Smooth muscle cell of the umbilical artery (primary cell): Measurements from ENCODE around the gene ZNF605. TPM values are rescaled to one million over a fixed set of nuclear protein-coding genes. Genes with fewer than 3 reads are reported as not detected.

Experiments
- total RNA-seq: library from RNA; depleted of rRNA; stranded (reverse); fragments of >200 nt; gene quantifications from 2 replicates; pipeline ENCODE4 v1.2.3, GENCODE V29; 2014

The ZNF605 gene
- 13.7 and 19.7 TPM in 2 replicates for total RNA-seq

GRCh38 chr12:132956011-132956788, at the start of gene ZNF605:
TSS of gene ZNF605 (minus strand) at chr12:132956306. CDS start at chr12:132945635, 10,671 bp downstream.

GRCh38 chr12:132986001-132986884, 30.1 kb upstream of the ZNF605 start, which contains the start of gene ZNF26:
TSS of gene ZNF26 (plus strand) at chr12:132986367. CDS start at chr12:132986841, 474 bp downstream.

DNA sequence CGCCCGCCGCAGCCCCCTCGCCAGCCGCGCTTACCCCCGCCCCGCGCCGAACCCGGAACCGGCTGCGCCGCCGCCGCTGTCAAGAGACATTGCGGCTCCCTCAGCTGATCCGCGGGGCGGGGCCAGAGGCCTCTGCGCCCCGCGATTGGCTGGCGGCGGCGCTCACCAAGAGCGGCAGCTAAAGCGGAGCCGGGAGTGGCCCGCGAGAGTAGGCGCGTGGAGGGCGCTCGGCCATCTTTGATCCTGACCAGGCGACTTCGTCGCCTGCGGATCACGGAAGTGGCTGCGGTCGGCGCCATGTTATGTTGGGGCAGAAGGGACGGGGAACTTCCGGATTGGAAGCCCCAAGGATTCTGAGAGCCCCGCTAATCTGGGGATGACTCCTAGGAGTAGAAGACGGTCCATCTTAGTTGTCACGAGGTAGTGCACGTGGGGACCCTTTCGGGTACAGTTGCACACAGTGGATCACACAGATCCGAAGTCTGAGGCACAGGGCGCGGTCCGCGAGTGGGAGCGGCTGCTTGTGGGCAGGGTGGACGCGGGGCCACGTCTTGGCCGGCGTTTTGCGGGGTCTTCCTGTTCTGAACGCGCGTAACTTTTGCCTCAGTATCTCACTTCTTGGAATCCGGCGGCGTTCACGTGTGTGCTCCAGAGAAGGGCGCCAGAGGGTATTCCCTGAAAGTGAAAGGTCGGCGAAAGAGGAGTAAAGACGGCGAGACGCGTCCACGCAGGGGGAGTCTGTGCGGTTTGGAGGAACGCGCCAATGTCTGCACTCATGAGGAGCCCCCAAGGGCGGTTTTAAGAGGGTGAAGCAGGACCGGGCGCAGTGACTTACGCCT, 68.4 kb downstream of the ZNF605 start, which contains the start of gene CHFR:
Gene CHFR (minus strand): TSS at position 93 of the 839 bp plus-strand sequence. CDS start 277 bp downstream, outside the sequence.

Other genes starting within 250 kb of the ZNF605 start
- gene PGAM5, start 245.5 kb downstream of the ZNF605 start, total RNA-seq: 24.3 and 41.3 TPM in 2 replicates
- 75.4 and 78.0 TPM in 2 replicates for gene ANKLE2, start 194.5 kb downstream of the ZNF605 start, total RNA-seq
- gene GOLGA3, start 127.4 kb downstream of the ZNF605 start, total RNA-seq: 207 and 287 TPM in 2 replicates
- 33.0 and 52.1 TPM in 2 replicates for gene CHFR, start 68.7 kb downstream of the ZNF605 start, total RNA-seq
- 16.2 and 16.6 TPM in 2 replicates for gene ZNF26, start 30.1 kb upstream of the ZNF605 start, total RNA-seq
- 23.2 and 29.0 TPM in 2 replicates for gene ZNF84, start 81.2 kb upstream of the ZNF605 start, total RNA-seq
- 19.9 and 21.6 TPM in 2 replicates for gene ZNF140, start 124.6 kb upstream of the ZNF605 start, total RNA-seq
- 0.89 and 1.4 TPM in 2 replicates for gene ZNF891, start 174.0 kb upstream of the ZNF605 start, total RNA-seq
- 8.6 and 12.8 TPM in 2 replicates for gene ZNF10, start 174.3 kb upstream of the ZNF605 start, total RNA-seq
- gene ZNF268, start 225.2 kb upstream of the ZNF605 start, total RNA-seq: 25.2 and 30.6 TPM in 2 replicates